HCT116 (cell line): Measurements from ENCODE around the gene GPR37L1. TPM values are rescaled to one million over a fixed set of nuclear protein-coding genes. Genes with fewer than 3 reads are reported as not detected.

Experiments
- ATAC-seq: fragments of 200-7000 bp; cut with Tn5 transposase; 2 replicates; pipeline ENCODE4 v1.9.1; 2020; ENCODE audit warnings: mild to moderate bottlenecking, moderate library complexity
- BruUV-seq: library from RNA; stranded (reverse); fragments of 400-500 nt; replicated peaks from 2 replicates; lab custom pipeline; 2021; lab: Mats Ljungman, UMichigan
- CTCF ChIA-PET: fragments of 300-600 bp; sonication (Branson Sonifier 250); formaldehyde crosslinking; loops from one replicate; lab custom pipeline; 2021; ENCODE audit warnings: antibody characterized with exemption; lab: Charles Lee
- POLR2A ChIA-PET: fragments of 300-600, 350-600 bp; sonication (Branson Sonifier 250); formaldehyde crosslinking; loops from one replicate; lab custom pipeline; 2021; ENCODE audit warnings: antibody characterized with exemption; lab: Charles Lee
- RAD21 ChIA-PET, 2 experiments: fragments of 300-600 bp; sonication (Branson Sonifier 250); formaldehyde crosslinking; loops; one replicate each; lab custom pipeline; 2023; ENCODE audit warnings: low total read pairs in 2 of 2; ENCODE audit not compliant: uncharacterized antibody in 2 of 2, unreplicated experiment in 2 of 2, low non-redundant PET in 1 of 2; lab: Charles Lee
- DNase-seq: peaks from one replicate; pipeline ENCODE4 v3.0.0-alpha.2; 2010; ENCODE audit warnings: low read depth, low spot score
- H2AFZ ChIP-seq: fragments of 200-600 bp; shearing (Covaris generic), sonication (generic); 2 replicates; pipeline ENCODE4 v1.6.1; 2017; ENCODE audit warnings: low read depth, mixed run types, mixed read lengths, antibody characterized with exemption, low read length; ENCODE audit not compliant: poor library complexity, severe bottlenecking
- H3K27ac ChIP-seq: 2 replicates; pipeline ENCODE4 v1.5.1; 2012; ENCODE audit warnings: low read depth, low read length
- H3K27me3 ChIP-seq: fragments of 200-600 bp; sonication (generic); 2 replicates; pipeline ENCODE4 v1.6.1; 2016; ENCODE audit warnings: mixed run types, low read length, mixed read lengths; ENCODE audit not compliant: insufficient read depth
- H3K36me3 ChIP-seq, 2 experiments: fragments of 200-500 bp in 1 of 2; fragments of 200-600 bp in 1 of 2; sonication (Bioruptor generic) in 1 of 2; sonication (generic) in 1 of 2; 2 replicates each; pipeline versions ENCODE4 v1.5.1 to v1.6.1; 2014 to 2016; ENCODE audit warnings: low read length in 2 of 2, inconsistent platforms in 1 of 2, mixed read lengths in 1 of 2, mixed run types in 1 of 2; ENCODE audit not compliant: insufficient read depth in 2 of 2, control insufficient read depth in 1 of 2
- H3K4me1 ChIP-seq, 2 experiments: fragments of 200-600 bp in 1 of 2; sonication (generic) in 1 of 2; 2 replicates each; pipeline versions ENCODE4 v1.5.1 to v1.6.1; 2012 to 2017; ENCODE audit warnings: low read length in 2 of 2, inconsistent platforms in 1 of 2, mild to moderate bottlenecking in 1 of 2, mixed read lengths in 1 of 2, mixed run types in 1 of 2, moderate library complexity in 1 of 2; ENCODE audit not compliant: insufficient read depth in 2 of 2, control insufficient read depth in 1 of 2
- H3K4me2 ChIP-seq: fragments of 200-600 bp; sonication (generic); 2 replicates; pipeline ENCODE4 v1.6.1; 2017; ENCODE audit warnings: mixed run types, low read length, mixed read lengths
- H3K4me3 ChIP-seq, 2 experiments: fragments of 200-600 bp in 1 of 2; sonication (generic) in 1 of 2; replicated peaks in 1 of 2; 2 replicates each; pipeline ENCODE4 v1.5.1; 2011 to 2016; ENCODE audit warnings: low read length in 2 of 2, control low read depth in 1 of 2, low read depth in 1 of 2, mild to moderate bottlenecking in 1 of 2, mixed read lengths in 1 of 2, mixed run types in 1 of 2
- H3K79me2 ChIP-seq: fragments of 200-600 bp; sonication (generic); 2 replicates; pipeline ENCODE4 v1.6.1; 2017; ENCODE audit warnings: mild to moderate bottlenecking, mixed run types, low read length, moderate library complexity, mixed read lengths; ENCODE audit not compliant: insufficient read depth
- H3K9ac ChIP-seq: fragments of 200-600 bp; sonication (generic); 2 replicates; pipeline ENCODE4 v1.6.1; 2016; ENCODE audit warnings: low read length, mixed read lengths
- H3K9me2 ChIP-seq: fragments of 200-600 bp; sonication (generic), shearing (Covaris generic); 2 replicates; pipeline ENCODE4 v1.6.1; 2017; ENCODE audit warnings: mixed run types, mild to moderate bottlenecking, moderate library complexity; ENCODE audit not compliant: insufficient read depth
- H3K9me3 ChIP-seq, 2 experiments: fragments of 200-500 bp in 1 of 2; fragments of 200-600 bp in 1 of 2; sonication (Bioruptor generic) in 1 of 2; sonication (generic) in 1 of 2; 2 replicates each; pipeline ENCODE4 v1.6.1; 2014 to 2017; ENCODE audit warnings: low read length in 2 of 2, mixed read lengths in 2 of 2, inconsistent platforms in 1 of 2, low read depth in 1 of 2, mild to moderate bottlenecking in 1 of 2, mixed run types in 1 of 2, moderate library complexity in 1 of 2; ENCODE audit not compliant: control insufficient read depth in 1 of 2, insufficient read depth in 1 of 2
- H4K20me1 ChIP-seq: fragments of 200-600 bp; sonication (generic), shearing (Covaris generic); 2 replicates; pipeline ENCODE4 v1.6.1; 2017; ENCODE audit warnings: mixed run types, mild to moderate bottlenecking, moderate library complexity; ENCODE audit not compliant: insufficient read depth
- CEBPB ChIP-seq: IDR thresholded peaks from 2 replicates; pipeline ENCODE4 v1.6.1; 2012; ENCODE audit warnings: low read depth
- CTCF ChIP-seq, 3 experiments: fragments of 200-600 bp in 1 of 3; sonication (generic) in 1 of 3; IDR thresholded peaks in 2 of 3; conservative IDR thresholded peaks in 1 of 3; 2 replicates each; pipeline ENCODE4 v1.5.1; 2012 to 2017; ENCODE audit warnings: low read depth in 2 of 3, low read length in 2 of 3, antibody characterized with exemption in 1 of 3, borderline replicate concordance in 1 of 3, control low read depth in 1 of 3, mild to moderate bottlenecking in 1 of 3, mixed read lengths in 1 of 3, mixed run types in 1 of 3, moderate library complexity in 1 of 3; ENCODE audit not compliant: insufficient read depth in 1 of 3
- EGR1 ChIP-seq: IDR thresholded peaks from 2 replicates; pipeline ENCODE4 v1.6.1; 2012; ENCODE audit warnings: low read depth
- POLR2AphosphoS5 ChIP-seq: IDR thresholded peaks from 2 replicates; pipeline ENCODE4 v1.6.1; 2011; ENCODE audit warnings: mild to moderate bottlenecking, low read depth, low read length, moderate library complexity
- RAD21 ChIP-seq: IDR thresholded peaks from 2 replicates; pipeline ENCODE4 v1.6.1; 2012; ENCODE audit warnings: low read depth, mild to moderate bottlenecking
- TCF7L2 ChIP-seq: IDR thresholded peaks from 2 replicates; pipeline ENCODE4 v1.7.0; 2011; ENCODE audit warnings: borderline replicate concordance, inconsistent platforms; ENCODE audit not compliant: insufficient read depth, insufficient read length; ENCODE audit errors: extremely low read depth
- ZFX ChIP-seq: fragments of 450-650 bp; IDR thresholded peaks from 2 replicates; pipeline ENCODE4 v1.6.1; 2017
- intact Hi-C: fragments of 100-400 bp; cut with micrococcal nuclease; formaldehyde crosslinking; loops from 2 replicates; pipeline ENCODE4 v1.10.0; 2022
- total RNA-seq: library from RNA; stranded (reverse); gene quantifications from one replicate; pipeline ENCODE4 v1.2.1, GENCODE V29; 2021; ENCODE audit not compliant: unreplicated experiment

The GPR37L1 gene
- total RNA-seq, 1 experiment from 2014 or later: 0.10 TPM

GRCh38 chr1:202159534-202160371 is 37.0 kb downstream of the GPR37L1 start (continued):
- no peak for TF ChIP-seq ZFX
- TF ChIP-seq POLR2AphosphoS5: no peak
- no peak for TF ChIP-seq TCF7L2
- no peak for TF ChIP-seq CEBPB

DNA sequence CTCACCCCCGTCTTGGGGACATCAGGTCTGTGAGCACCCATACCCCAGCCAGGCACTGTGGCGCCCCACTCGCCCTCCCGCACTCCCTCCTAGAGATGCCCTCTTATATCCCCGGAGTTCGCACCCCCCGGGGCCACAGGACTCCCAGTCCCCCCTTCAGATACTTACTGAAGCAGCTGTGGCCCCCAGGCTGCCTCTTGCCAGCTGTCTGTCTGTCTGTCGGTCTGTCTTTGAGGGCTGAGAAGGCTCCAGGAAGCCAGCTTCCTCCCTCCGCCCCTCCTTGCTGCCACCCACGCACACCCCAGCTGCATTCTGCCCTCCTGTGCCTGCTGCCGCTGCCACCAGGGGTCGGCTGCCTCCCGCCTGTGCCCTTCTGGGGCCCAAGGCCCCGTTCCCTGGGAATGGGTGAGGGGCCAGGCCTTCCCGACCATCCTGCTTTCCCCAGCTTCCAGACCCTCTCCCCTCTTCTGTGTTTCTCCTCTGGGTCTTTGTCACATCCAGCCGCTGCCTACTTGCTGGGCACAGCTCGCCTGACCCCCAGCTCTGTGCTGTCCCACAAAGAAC is 37.7 kb downstream of the GPR37L1 start, which contains the start of gene PTPN7:
Gene PTPN7, minus strand, starts transcription at position 226 of the 564 bp plus-strand sequence. CDS start 1,200 bp downstream, outside the sequence.
- Histone ChIP-seq H3K9me3 (no peaks in the 10 kb centered on the region), H4K20me1 (no peaks in the 10 kb centered on the region), H3K79me2 (no peaks in the 10 kb centered on the region), H3K27me3 (no peaks in the 10 kb centered on the region), H3K4me3 (no peak within 1 kb of the TSS), H3K9me2 (no peaks in the 10 kb centered on the region), H3K36me3 (no peaks in the 10 kb centered on the region), H3K4me2 (peak within 1 kb of the TSS; percentile 12; the same call in 1 of the 2 replicates), H2AFZ (no peak within 1 kb of the TSS), H3K4me1 (peaks cover 10 to 12% of the 10 kb centered on the region in 2 experiments; a peak in 3 of 4 replicates), H3K27ac (no peak within 1 kb of the TSS), H3K9ac (no peak within 1 kb of the TSS)
- RAD21 ChIA-PET: no interaction called here
- TF ChIP-seq CTCF (IDR thresholded peaks at IDR 0.05 in 2 of 3, conservative IDR thresholded peaks at IDR 0.05 in 1 of 3; ENCODE audit: borderline replicate concordance in 1 of 3, insufficient read depth in 1 of 3, low read depth in 2 of 3, low read length in 2 of 3) (0 out of 6 replicates have a peak, but pooled peaks of 1 of the 3 experiments have one; percentile 13), EGR1 (peak; percentile 84), RAD21 (no peak)
- CTCF ChIA-PET: no interaction called here
- DNase-seq: no peak
- POLR2A ChIA-PET: no interaction called here
- ATAC-seq: peak; percentile 58
- intact Hi-C loops: no loop called here
- no TSS peak for BruUV-seq
